SK-N-SH treated with all-trans-retinoic acid at 6 μM for 48 hours (cell line): ENCODE data around the gene FNDC8.

Source experiments
- ATAC-seq: fragments of 200-7000 bp; cut with Tn5 transposase; 3 replicates; pipeline ENCODE4 v1.9.1; 2020; ENCODE audit warnings: mild to moderate bottlenecking, moderate library complexity
- ARNTL ChIP-seq: fragments of 450-650 bp; formaldehyde crosslinking; IDR thresholded peaks from 2 replicates; pipeline ENCODE4 v1.5.0; 2020; ENCODE audit warnings: low read depth, mild to moderate bottlenecking, moderate library complexity, borderline replicate concordance
- CREB5 ChIP-seq: fragments of 250-450 bp; sonication (Bioruptor Pico); IDR thresholded peaks from 2 replicates; pipeline ENCODE4 v1.5.1; 2020; ENCODE audit warnings: low read depth, mild to moderate bottlenecking, moderate library complexity
- CSDC2 ChIP-seq: fragments of 250-450 bp; sonication (Bioruptor Pico); IDR thresholded peaks from 2 replicates; pipeline ENCODE4 v1.5.0; 2020; ENCODE audit warnings: mild to moderate bottlenecking, moderate library complexity
- ESRRG ChIP-seq: fragments of 250-450 bp; sonication (Bioruptor Pico); IDR thresholded peaks from 2 replicates; pipeline ENCODE4 v1.6.1; 2021; ENCODE audit warnings: mild to moderate bottlenecking
- GLIS3 ChIP-seq: fragments of 250-450 bp; sonication (Bioruptor Pico); IDR thresholded peaks from 2 replicates; pipeline ENCODE4 v1.5.0; 2020; ENCODE audit warnings: mild to moderate bottlenecking, moderate library complexity
- ISL1 ChIP-seq: fragments of 250-450 bp; sonication (Bioruptor Pico); IDR thresholded peaks from 2 replicates; pipeline ENCODE4 v2.1.2; 2022; ENCODE audit warnings: mild to moderate bottlenecking, moderate library complexity
- OSR1 ChIP-seq: fragments of 250-450 bp; sonication (Bioruptor Pico); IDR thresholded peaks from 2 replicates; pipeline ENCODE4 v1.8.0; 2022; ENCODE audit warnings: moderate library complexity, mild to moderate bottlenecking, inconsistent platforms
- RARB ChIP-seq: fragments of 250-450 bp; sonication (Bioruptor Pico); IDR thresholded peaks from 2 replicates; pipeline ENCODE4 v1.8.0; 2021; ENCODE audit warnings: mild to moderate bottlenecking, moderate library complexity
- TCF4 ChIP-seq: fragments of 250-450 bp; sonication (Bioruptor Pico); IDR thresholded peaks from 2 replicates; pipeline ENCODE4 v1.8.0; 2021; ENCODE audit warnings: mild to moderate bottlenecking, moderate library complexity, borderline replicate concordance
- TOX ChIP-seq: fragments of 250-450 bp; sonication (Bioruptor Pico); IDR thresholded peaks from 2 replicates; pipeline ENCODE4 v1.8.0; 2021; ENCODE audit warnings: mild to moderate bottlenecking, moderate library complexity, borderline replicate concordance
- TSHZ2 ChIP-seq: fragments of 250-450 bp; sonication (Bioruptor Pico); IDR thresholded peaks from 2 replicates; pipeline ENCODE4 v1.5.0; 2020; ENCODE audit warnings: mild to moderate bottlenecking, moderate library complexity
- ZC3H10 ChIP-seq: fragments of 250-450 bp; sonication (Bioruptor Pico); IDR thresholded peaks from 2 replicates; pipeline ENCODE4 v1.5.1; 2021; ENCODE audit warnings: mild to moderate bottlenecking, moderate library complexity
- ZFP3 ChIP-seq: fragments of 250-450 bp; sonication (Bioruptor Pico); IDR thresholded peaks from 2 replicates; pipeline ENCODE4 v1.5.0; 2020; ENCODE audit warnings: mild to moderate bottlenecking, moderate library complexity
- ZFP30 ChIP-seq: fragments of 450-650 bp; formaldehyde crosslinking; IDR thresholded peaks from 2 replicates; pipeline ENCODE4 v1.5.0; 2022; ENCODE audit warnings: mild to moderate bottlenecking, moderate library complexity
- ZNF565 ChIP-seq: fragments of 450-650 bp; formaldehyde crosslinking; conservative IDR thresholded peaks from 2 replicates; pipeline ENCODE4 v1.5.0; 2020; ENCODE audit warnings: low read depth, mild to moderate bottlenecking, moderate library complexity
- ZNF70 ChIP-seq: fragments of 450-650 bp; formaldehyde crosslinking; IDR thresholded peaks from 2 replicates; pipeline ENCODE4 v1.5.0; 2020; ENCODE audit warnings: mild to moderate bottlenecking, moderate library complexity
- ZNF8 ChIP-seq: fragments of 450-650 bp; formaldehyde crosslinking; IDR thresholded peaks from 2 replicates; pipeline ENCODE4 v1.5.0; 2020; ENCODE audit warnings: mild to moderate bottlenecking, moderate library complexity
- TF ChIP-seq, protein P1 (sequence below): fragments of 250-450 bp; sonication (Bioruptor Pico); IDR thresholded peaks from 2 replicates; pipeline ENCODE4 v1.8.0; 2021; ENCODE audit warnings: low read depth, mild to moderate bottlenecking, moderate library complexity, borderline replicate concordance
- TF ChIP-seq, protein P2 (sequence below): fragments of 250-450 bp; sonication (Bioruptor Pico); IDR thresholded peaks from 2 replicates; pipeline ENCODE4 v1.8.0; 2020; ENCODE audit warnings: mild to moderate bottlenecking, moderate library complexity, borderline replicate concordance

The FNDC8 gene

GRCh38 chr17:35097776-35098175 is 23.6 kb upstream of the FNDC8 start:
- TF ChIP-seq TCF4 (CRISPR knock-in tag) (no peak), TOX (no peak), OSR1 (no peak), CREB5 (CRISPR knock-in tag) (no peak), ARNTL (no peak), ZNF8 (no peak), ZFP3 (CRISPR knock-in tag) (no peak), TSHZ2 (CRISPR knock-in tag) (no peak), RARB (CRISPR knock-in tag) (no peak), ZFP30 (CRISPR knock-in tag) (no peak), ZC3H10 (CRISPR knock-in tag) (no peak)
- TF ChIP-seq, protein P1, sequence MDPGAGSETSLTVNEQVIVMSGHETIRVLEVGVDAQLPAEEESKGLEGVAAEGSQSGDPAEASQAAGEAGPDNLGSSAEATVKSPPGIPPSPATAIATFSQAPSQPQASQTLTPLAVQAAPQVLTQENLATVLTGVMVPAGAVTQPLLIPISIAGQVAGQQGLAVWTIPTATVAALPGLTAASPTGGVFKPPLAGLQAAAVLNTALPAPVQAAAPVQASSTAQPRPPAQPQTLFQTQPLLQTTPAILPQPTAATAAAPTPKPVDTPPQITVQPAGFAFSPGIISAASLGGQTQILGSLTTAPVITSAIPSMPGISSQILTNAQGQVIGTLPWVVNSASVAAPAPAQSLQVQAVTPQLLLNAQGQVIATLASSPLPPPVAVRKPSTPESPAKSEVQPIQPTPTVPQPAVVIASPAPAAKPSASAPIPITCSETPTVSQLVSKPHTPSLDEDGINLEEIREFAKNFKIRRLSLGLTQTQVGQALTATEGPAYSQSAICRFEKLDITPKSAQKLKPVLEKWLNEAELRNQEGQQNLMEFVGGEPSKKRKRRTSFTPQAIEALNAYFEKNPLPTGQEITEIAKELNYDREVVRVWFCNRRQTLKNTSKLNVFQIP (CRISPR knock-in tag) = no peak
- TF ChIP-seq, protein P2, sequence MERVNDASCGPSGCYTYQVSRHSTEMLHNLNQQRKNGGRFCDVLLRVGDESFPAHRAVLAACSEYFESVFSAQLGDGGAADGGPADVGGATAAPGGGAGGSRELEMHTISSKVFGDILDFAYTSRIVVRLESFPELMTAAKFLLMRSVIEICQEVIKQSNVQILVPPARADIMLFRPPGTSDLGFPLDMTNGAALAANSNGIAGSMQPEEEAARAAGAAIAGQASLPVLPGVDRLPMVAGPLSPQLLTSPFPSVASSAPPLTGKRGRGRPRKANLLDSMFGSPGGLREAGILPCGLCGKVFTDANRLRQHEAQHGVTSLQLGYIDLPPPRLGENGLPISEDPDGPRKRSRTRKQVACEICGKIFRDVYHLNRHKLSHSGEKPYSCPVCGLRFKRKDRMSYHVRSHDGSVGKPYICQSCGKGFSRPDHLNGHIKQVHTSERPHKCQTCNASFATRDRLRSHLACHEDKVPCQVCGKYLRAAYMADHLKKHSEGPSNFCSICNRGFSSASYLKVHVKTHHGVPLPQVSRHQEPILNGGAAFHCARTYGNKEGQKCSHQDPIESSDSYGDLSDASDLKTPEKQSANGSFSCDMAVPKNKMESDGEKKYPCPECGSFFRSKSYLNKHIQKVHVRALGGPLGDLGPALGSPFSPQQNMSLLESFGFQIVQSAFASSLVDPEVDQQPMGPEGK (CRISPR knock-in tag) = no peak
- TF ChIP-seq, all 23 proteins: peak for 0

GRCh38 chr17:35099908-35100307 is 21.5 kb upstream of the FNDC8 start:
- ATAC-seq = no peak
- TF ChIP-seq TCF4 (CRISPR knock-in tag) (no peak), ISL1 (CRISPR knock-in tag) (no peak), RARB (CRISPR knock-in tag) (no peak), ZFP3 (CRISPR knock-in tag) (no peak), ZNF565 (CRISPR knock-in tag) (no peak), CREB5 (CRISPR knock-in tag) (no peak), ZFP30 (CRISPR knock-in tag) (no peak), ZC3H10 (CRISPR knock-in tag) (no peak), ARNTL (no peak), ZNF70 (CRISPR knock-in tag) (no peak), ZNF8 (no peak), ESRRG (CRISPR knock-in tag) (no peak), GLIS3 (CRISPR knock-in tag) (no peak), CSDC2 (CRISPR knock-in tag) (no peak), TSHZ2 (CRISPR knock-in tag) (no peak)
- TF ChIP-seq, protein P2 (CRISPR knock-in tag) = no peak

More at GRCh38 chr17:35097776-35098175, 23.6 kb upstream of the FNDC8 start:
- ATAC-seq = no peak
